Measurements from ENCODE around the gene FAM163A.

- no peak for TF ChIP-seq CTCF (IDR thresholded peaks at IDR 0.05)
- no peak for TF ChIP-seq POLR2A (IDR thresholded peaks at IDR 0.05)
Observed at GRCh38 chr1:179840107-179840506, 97.0 kb downstream of the FAM163A start.

Data from tibial nerve (tissue), 3 donors.